TTC549 (cell line): ENCODE data around the gene ANKRD45.
A peak's percentile ranks its signal among the peaks of the same experiment; 100 is the strongest.
"Not testable (repeated sequence)": the region's sequence is repeated elsewhere in the genome, so short reads cannot be mapped to it uniquely, and the experiment has no call there.

ENCODE experiments used
- FAIRE-seq: peaks from 2 replicates; lab custom pipeline; 2012; peaks lifted over from hg19 to GRCh38; lab: Jason Lieb, UNC

The ANKRD45 gene

GRCh38 chr1:173669491-173669941, at the start of gene ANKRD45:
Gene ANKRD45, minus strand, starts transcription at chr1:173669851. Its CDS starts 10,433 bp downstream, at chr1:173659418.
- no peak for FAIRE-seq

DNA sequence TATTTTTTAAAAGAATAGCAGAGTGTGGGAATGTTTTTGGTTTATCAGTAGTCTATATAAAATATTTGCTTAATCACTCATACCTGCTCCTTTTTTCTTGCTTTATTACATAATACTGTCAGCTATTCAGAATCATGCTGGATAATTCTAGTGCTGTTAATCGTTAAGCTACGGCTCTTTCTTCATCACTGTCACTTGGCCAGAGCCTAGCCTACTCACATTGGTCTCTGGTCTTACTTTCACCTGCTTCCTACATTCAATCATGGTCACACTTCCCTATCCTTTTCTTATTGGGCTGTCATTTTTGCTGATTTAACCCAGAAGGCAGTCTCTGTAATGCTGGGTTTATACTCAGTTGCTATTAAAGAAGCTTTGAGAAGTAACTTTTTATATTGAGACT, 47.6 kb upstream of the ANKRD45 start:
- FAIRE-seq: no peak

GRCh38 chr1:173715538-173715844, 45.8 kb upstream of the ANKRD45 start:
- no peak for FAIRE-seq

DNA sequence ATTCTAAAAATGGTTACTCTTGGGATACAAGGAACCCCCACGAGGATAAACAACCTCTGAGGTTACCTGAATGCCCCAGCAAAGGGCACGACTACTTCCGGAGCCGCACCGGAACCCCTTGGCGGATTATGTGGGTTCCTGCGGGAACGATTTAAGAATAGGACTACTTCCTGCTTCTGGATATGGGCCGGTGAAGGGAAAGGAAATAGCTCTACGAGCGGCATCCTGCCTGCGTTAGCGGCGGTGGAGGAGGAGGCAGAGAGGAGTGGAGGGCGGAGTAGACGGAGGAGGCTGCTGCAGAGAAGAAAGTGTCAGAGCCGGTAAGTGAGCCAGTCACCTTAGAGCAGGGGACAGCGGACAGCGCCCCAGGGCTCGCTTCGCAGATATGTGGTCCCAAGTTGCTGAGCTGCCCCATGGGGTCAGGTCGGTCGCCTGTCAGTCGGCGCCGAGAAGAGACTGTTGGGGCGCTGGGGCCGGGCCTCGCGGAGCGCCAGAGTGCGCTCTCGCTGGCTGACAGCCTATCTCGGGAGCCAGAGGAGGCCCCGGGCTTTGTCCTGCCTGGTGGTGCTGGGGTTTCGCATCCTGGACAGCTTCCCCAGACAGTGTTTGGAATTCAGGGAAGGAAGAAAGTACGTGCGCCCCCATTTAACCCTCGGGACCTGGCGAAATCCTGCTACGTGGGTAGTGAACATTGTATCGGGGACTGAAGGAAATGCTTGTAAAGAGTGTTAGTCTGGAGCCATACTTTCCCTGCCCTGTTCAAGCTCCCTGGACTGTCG, 45.3 kb upstream of the ANKRD45 start, which contains the start of gene KLHL20:
KLHL20 (plus strand) TSS at position 223 of the 779 bp plus-strand sequence. CDS start 1,063 bp downstream, outside the sequence.
- FAIRE-seq: peak; percentile 95

DNA sequence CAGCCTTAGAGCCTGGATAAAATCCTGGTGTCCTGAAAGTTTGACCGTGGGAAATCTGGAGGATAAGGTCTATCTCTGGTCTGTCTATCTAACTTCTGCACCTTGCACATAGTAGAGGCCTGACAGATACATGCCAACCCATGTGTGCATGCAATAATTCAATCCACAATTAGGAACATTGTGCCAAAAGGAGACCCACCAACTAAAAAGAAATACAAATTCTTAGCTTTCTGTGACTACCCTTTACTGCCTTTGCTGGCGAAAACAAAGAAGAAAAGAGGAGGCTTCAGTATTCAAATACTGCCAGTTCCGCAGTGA, 44.7 kb upstream of the ANKRD45 start:
- no peak for FAIRE-seq

DNA sequence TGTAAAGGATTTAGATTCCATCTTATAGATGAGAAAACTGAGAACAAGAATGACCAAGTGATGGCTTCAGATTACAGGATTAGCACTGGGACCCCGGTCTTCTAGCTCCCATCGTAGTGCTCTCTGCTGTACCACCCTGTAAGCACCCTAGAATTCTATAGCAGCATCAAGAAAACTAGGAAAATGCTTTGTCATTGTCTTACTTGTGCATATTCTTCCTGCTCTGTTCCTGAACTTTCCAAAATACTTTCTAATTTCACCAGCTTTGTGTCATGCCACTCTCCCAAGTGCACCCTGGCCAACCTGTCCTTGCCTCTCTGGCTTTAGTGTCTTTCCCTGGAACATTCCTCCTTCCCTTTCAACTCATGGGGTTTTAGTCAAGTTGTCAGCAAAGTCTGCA, 39.1 kb upstream of the ANKRD45 start:
- no peak for FAIRE-seq

- FAIRE-seq: peak; percentile 40
These were observed 35.5 kb upstream of the ANKRD45 start for GRCh38 chr1:173705117-173705516.

GRCh38 chr1:173702736-173703135, 33.1 kb upstream of the ANKRD45 start:
- FAIRE-seq: no peak

- not testable (repeated sequence) for FAIRE-seq
These were observed 31.6 kb upstream of the ANKRD45 start for GRCh38 chr1:173701299-173701698.

DNA sequence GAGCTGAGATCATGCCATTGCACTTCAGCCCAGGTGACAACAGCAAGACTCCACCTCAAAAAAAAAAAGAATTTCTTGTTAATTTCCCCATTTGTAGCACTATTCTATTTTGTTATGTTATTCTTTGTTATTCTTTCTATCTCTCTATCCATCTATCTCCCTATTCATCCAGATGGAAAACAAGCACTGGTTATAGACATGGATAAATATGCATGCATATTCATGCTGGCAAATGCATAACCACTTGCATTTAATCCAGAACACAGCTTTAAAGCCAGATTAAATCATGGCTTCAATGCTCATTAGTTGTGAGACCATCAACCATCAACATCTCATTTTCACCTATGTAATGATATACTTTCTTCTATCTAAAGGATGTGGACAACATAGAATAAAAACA, 23.6 kb upstream of the ANKRD45 start:
- FAIRE-seq: no peak

DNA sequence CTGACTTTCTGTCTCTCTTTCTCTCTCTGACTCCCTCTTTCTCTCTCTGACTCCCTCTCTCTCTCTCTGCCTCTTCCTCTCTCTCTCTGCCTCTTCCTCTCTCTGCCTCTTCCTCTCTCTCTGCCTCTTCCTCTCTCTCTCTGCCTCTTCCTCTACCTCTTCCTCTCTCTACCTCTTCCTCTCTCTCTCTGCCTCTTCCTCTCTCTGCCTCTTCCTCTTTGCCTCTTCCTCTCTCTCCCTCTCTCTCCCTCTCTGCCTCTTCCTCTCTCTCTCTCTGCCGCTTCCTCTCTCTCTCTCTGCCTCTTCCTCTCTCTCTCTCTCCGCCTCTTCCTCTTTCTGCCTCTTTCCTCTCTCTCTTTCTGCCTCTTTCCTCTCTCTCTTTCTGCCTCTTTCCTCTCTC, 18.6 kb upstream of the ANKRD45 start:
- no peak for FAIRE-seq

DNA sequence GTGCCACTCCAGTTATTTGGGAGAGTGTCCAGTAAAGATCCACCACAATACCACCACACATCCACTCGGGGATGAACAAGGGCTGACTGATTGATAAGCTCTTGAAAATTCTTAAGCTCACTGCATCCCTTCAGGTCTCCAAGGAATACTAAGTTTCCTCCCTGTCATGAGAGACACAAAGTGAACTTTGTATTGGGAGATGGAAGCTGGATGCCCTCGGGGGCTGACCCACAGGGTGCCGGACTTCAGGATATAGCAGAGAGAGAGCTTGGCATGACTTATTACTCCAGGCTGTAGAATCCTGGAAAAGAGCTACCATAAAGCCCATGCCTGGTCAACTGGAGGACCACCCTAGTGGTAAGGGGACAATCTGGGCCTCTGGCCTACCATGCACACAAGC, 15.5 kb upstream of the ANKRD45 start:
- not testable (repeated sequence) for FAIRE-seq

DNA sequence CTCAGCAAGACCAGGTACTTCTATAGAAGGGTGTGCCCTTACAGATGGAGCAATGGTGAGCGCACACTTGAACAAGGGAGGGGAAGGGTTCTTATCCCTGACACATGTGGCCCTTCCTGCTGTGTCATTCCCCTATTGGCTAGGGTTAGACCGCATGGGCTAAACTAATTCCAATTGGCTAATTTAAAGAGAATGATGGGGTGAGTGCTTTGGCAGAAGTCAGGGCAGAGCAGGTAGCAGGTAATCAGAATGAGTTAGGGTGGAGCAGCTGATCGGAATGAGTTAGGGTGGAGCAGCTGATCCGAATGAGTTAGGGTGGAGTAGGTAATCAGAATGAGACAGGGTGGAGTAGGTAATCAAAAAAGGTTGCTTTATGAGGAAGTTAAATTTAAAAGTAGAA, 14.2 kb upstream of the ANKRD45 start:
- not testable (repeated sequence) for FAIRE-seq

DNA sequence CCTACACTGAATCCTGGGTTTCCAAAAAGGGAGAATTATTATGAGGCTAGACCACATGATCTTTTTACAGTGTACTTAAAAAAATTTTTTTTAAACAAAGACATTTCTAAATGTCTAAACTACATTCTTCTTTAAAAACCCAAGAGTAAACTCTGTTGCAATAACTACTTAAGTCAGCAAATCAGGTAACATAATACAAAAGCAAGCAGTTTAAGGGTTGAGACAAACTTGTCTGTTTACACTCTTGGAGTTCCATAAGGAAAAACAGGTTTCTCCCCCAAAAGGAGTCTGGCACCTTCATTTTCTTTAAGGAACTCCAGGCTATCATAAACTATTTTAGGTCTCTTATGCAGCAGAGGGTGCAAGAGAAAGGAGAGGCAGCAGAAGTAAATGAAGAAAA, 12.5 kb upstream of the ANKRD45 start:
- peak; percentile 79 for FAIRE-seq

DNA sequence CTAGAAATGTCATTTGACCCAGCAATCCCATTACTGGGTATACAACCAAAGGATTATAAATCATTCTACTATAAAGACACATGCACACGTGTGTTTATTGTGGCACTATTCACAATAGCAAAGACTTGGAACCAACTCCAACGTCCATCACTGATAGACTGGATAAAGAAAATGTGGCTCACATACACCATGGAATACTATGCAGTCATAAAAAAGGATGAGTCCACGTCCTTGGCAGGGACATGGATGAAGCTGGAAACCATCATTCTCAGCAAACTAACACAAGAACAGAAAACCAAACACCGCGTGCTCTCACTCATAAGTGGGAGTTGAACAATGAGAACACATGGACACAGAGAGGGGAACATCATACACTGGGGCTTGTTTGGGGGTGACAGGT, 10.5 kb upstream of the ANKRD45 start:
- FAIRE-seq: not testable (repeated sequence)

GRCh38 chr1:173674496-173674895, 4.8 kb upstream of the ANKRD45 start:
- not testable (repeated sequence) for FAIRE-seq

GRCh38 chr1:173666646-173667045, 3.0 kb downstream of the ANKRD45 start:
- no peak for FAIRE-seq

DNA sequence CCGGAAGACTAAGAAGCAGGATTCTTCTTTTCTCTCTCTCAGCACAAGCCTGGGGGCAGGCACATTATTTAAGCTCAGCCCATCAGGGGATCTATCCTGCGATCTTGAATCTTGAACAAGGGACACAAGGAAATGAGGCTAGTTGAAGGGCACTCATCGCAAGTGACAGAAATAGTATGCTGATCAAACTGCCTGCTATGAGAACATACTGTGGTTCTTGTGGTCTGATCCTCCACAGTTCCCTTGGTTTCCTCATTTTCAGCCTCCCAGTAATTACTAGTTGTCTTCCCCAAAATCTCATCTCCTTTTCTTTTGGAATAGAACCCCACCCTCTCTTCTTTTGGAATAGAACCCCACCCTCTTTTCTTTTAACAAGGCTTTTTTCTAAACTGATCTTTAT, 6.5 kb downstream of the ANKRD45 start:
- no peak for FAIRE-seq

- FAIRE-seq: no peak
These were observed 7.9 kb downstream of the ANKRD45 start for GRCh38 chr1:173661763-173662162.

GRCh38 chr1:173661271-173661670, 8.4 kb downstream of the ANKRD45 start:
- FAIRE-seq: no peak

GRCh38 chr1:173660306-173660705, 9.3 kb downstream of the ANKRD45 start:
- FAIRE-seq: no peak

- peak; percentile 62 for FAIRE-seq
These were observed 20.6 kb downstream of the ANKRD45 start for GRCh38 chr1:173648880-173649605.

DNA sequence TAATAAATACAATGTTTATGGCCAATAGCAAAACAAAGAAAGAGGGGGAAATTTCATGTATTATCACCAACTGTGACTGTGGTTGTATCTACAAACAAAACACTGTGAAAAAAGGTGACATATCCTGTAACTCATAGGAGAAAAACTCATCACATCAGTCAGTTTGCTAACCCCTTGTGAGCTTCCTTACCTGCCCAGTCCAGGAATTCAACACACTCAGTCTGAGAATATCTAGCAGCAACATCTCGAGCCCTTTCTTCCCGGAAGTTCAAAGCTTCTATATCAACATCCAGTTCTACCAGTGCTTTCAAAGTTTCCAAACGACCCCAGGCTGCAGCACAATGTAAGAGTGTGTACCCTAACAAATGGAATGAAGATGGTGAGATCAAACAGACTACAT, 23.0 kb downstream of the ANKRD45 start:
- FAIRE-seq: no peak
